ENCODE results near the gene KRR1. TPM values are rescaled to one million over a fixed set of nuclear protein-coding genes. Genes with fewer than 3 reads are reported as not detected.

The KRR1 gene
- total and polyA plus RNA-seq, 2 experiments from 2014 or later = 55.7 to 120 TPM

DNA sequence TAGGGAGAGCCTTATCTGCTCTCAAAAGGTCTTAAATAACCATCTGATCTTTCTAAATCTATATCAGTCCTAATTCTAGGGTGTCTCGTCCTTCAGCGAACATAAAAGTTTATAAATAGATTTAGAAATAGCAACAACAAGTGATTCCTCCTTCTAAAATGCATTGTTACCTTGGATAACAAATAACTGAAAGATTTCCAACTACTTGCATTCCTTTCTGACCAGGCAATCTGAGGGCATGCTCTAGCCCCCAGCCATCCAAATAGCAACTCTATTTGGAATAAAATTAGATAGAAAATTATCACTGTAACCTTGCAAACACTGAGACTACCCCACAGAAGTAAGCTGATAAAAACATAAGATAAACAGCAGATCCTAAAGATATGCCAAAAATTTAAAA lies 21.8 kb upstream of the KRR1 start (continued):
- TF ChIP-seq, protein P1, sequence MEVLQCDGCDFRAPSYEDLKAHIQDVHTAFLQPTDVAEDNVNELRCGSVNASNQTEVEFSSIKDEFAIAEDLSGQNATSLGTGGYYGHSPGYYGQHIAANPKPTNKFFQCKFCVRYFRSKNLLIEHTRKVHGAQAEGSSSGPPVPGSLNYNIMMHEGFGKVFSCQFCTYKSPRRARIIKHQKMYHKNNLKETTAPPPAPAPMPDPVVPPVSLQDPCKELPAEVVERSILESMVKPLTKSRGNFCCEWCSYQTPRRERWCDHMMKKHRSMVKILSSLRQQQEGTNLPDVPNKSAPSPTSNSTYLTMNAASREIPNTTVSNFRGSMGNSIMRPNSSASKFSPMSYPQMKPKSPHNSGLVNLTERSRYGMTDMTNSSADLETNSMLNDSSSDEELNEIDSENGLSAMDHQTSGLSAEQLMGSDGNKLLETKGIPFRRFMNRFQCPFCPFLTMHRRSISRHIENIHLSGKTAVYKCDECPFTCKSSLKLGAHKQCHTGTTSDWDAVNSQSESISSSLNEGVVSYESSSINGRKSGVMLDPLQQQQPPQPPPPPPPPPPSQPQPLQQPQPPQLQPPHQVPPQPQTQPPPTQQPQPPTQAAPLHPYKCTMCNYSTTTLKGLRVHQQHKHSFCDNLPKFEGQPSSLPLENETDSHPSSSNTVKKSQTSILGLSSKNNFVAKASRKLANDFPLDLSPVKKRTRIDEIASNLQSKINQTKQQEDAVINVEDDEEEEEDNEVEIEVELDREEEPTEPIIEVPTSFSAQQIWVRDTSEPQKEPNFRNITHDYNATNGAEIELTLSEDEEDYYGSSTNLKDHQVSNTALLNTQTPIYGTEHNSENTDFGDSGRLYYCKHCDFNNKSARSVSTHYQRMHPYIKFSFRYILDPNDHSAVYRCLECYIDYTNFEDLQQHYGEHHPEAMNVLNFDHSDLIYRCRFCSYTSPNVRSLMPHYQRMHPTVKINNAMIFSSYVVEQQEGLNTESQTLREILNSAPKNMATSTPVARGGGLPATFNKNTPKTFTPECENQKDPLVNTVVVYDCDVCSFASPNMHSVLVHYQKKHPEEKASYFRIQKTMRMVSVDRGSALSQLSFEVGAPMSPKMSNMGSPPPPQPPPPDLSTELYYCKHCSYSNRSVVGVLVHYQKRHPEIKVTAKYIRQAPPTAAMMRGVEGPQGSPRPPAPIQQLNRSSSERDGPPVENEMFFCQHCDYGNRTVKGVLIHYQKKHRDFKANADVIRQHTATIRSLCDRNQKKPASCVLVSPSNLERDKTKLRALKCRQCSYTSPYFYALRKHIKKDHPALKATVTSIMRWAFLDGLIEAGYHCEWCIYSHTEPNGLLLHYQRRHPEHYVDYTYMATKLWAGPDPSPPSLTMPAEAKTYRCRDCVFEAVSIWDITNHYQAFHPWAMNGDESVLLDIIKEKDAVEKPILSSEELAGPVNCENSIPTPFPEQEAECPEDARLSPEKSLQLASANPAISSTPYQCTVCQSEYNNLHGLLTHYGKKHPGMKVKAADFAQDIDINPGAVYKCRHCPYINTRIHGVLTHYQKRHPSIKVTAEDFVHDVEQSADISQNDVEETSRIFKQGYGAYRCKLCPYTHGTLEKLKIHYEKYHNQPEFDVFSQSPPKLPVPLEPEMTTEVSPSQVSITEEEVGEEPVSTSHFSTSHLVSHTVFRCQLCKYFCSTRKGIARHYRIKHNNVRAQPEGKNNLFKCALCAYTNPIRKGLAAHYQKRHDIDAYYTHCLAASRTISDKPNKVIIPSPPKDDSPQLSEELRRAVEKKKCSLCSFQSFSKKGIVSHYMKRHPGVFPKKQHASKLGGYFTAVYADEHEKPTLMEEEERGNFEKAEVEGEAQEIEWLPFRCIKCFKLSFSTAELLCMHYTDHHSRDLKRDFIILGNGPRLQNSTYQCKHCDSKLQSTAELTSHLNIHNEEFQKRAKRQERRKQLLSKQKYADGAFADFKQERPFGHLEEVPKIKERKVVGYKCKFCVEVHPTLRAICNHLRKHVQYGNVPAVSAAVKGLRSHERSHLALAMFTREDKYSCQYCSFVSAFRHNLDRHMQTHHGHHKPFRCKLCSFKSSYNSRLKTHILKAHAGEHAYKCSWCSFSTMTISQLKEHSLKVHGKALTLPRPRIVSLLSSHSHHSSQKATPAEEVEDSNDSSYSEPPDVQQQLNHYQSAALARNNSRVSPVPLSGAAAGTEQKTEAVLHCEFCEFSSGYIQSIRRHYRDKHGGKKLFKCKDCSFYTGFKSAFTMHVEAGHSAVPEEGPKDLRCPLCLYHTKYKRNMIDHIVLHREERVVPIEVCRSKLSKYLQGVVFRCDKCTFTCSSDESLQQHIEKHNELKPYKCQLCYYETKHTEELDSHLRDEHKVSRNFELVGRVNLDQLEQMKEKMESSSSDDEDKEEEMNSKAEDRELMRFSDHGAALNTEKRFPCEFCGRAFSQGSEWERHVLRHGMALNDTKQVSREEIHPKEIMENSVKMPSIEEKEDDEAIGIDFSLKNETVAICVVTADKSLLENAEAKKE (CRISPR knock-in tag; IDR thresholded peaks at IDR 0.05) = no peak
- TF ChIP-seq ETS1 (IDR thresholded peaks at IDR 0.05) = no peak

DNA sequence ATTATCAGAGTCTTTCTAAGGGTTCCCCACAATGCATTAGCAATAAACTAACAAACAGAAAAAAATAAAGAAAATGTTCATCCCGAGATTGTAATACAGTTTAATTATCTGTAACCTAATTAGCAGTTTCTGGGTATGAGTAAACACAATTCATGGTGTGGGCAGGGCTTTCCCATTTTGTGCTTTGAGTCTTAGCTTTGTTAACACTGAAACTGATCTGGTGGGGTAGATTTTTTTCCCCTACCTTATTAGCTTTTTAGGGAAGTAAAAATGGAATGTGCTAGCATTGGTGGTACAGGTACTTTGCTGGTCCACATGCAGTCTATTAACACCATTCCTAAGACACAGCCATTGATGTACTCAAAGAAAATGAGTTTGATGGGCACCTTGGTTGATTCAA lies 18.4 kb upstream of the KRR1 start:
- H3K4me3 ChIP-seq = no peak overlapping the region
- H3K4me1 ChIP-seq (ENCODE audit: insufficient read depth) = no peaks in the 10 kb centered on the region
- no peaks in the 10 kb centered on the region for H3K36me3 ChIP-seq (ENCODE audit: insufficient read depth)
- DNase-seq (ENCODE audit: low spot score) = no peak
- no peaks in the 10 kb centered on the region for H3K79me2 ChIP-seq (replicated peaks; ENCODE audit: insufficient read depth)
- H3K36me3 Mint-ChIP-seq (ENCODE audit: low read depth) = no peaks in the 10 kb centered on the region
- H3K27me3 ChIP-seq (ENCODE audit: insufficient read depth) = no peaks in the 10 kb centered on the region
- ATAC-seq = no peak
- no peak overlapping the region for H2AFZ ChIP-seq
- H3K4me1 Mint-ChIP-seq = peaks cover 4% of the 10 kb centered on the region; the same call in 2 of the 3 replicates
- no peaks in the 10 kb centered on the region for H3K9me3 Mint-ChIP-seq
- no peak overlapping the region for H3K4me3 Mint-ChIP-seq
- H3K27me3 Mint-ChIP-seq (ENCODE audit: insufficient read depth, low read depth, poor library complexity) = no peaks in the 10 kb centered on the region
- H3F3A ChIP-seq (replicated peaks; ENCODE audit: low read depth) = no peaks in the 10 kb centered on the region
- no peak overlapping the region for H3K27ac ChIP-seq (ENCODE audit: low read depth)
- no peak for TF ChIP-seq POLR2AphosphoS5 (IDR thresholded peaks at IDR 0.05; ENCODE audit: low read depth)
- no peak for TF ChIP-seq CREB1 (CRISPR knock-in tag; IDR thresholded peaks at IDR 0.05; ENCODE audit: low read depth)
- H4K20me1 ChIP-seq (replicated peaks; ENCODE audit: insufficient read depth) = no peaks in the 10 kb centered on the region
- no peaks in the 10 kb centered on the region for H3K9me2 ChIP-seq (ENCODE audit: insufficient read depth)
- no peak overlapping the region for H3K27ac Mint-ChIP-seq
- no peak overlapping the region for H3K4me2 ChIP-seq
